Mucosa of stomach (tissue), 1 donor: Measurements from ENCODE around the gene RHD.
"Not testable (repeated sequence)": the region's sequence is repeated elsewhere in the genome, so short reads cannot be mapped to it uniquely, and the experiment has no call there.

ENCODE experiments used
- H3K27me3 ChIP-seq: one replicate; pipeline ENCODE4 v1.7.0; 2013; ENCODE audit warnings: mild to moderate bottlenecking, low read length; ENCODE audit not compliant: control insufficient read depth, insufficient read depth
- H3K36me3 ChIP-seq: one replicate; pipeline ENCODE4 v1.7.0; 2013; ENCODE audit warnings: low read length; ENCODE audit not compliant: control insufficient read depth, insufficient read depth
- H3K4me1 ChIP-seq: one replicate; pipeline ENCODE4 v1.7.0; 2013; ENCODE audit warnings: mild to moderate bottlenecking, low read length; ENCODE audit not compliant: control insufficient read depth, insufficient read depth
- H3K4me3 ChIP-seq: one replicate; pipeline ENCODE4 v1.7.0; 2013; ENCODE audit warnings: low read length
- H3K9ac ChIP-seq: one replicate; pipeline ENCODE4 v1.7.0; 2013; ENCODE audit warnings: mild to moderate bottlenecking, low read length, moderate library complexity
- H3K9me3 ChIP-seq: one replicate; pipeline ENCODE4 v1.7.0; 2013; ENCODE audit warnings: mild to moderate bottlenecking, low read length, moderate library complexity; ENCODE audit not compliant: control insufficient read depth
- donor health status: Pancreatic carcinoma.

The RHD gene

GRCh38 chr1:25267288-25268142, 4.8 kb upstream of the RHD start:
- H3K4me1 ChIP-seq, H3K27me3 ChIP-seq, H3K36me3 ChIP-seq, H3K9me3 ChIP-seq: not testable (repeated sequence)
- H3K9ac ChIP-seq, result peak overlapping the region; percentile 34
- H3K4me3 ChIP-seq, result peak overlapping the region; percentile 19

- not testable (repeated sequence) for H3K27me3 ChIP-seq, H3K9me3 ChIP-seq, H3K4me3 ChIP-seq, H3K4me1 ChIP-seq, H3K36me3 ChIP-seq
- H3K9ac ChIP-seq, result peak overlapping the region; percentile 34
These were observed 4.1 kb upstream of the RHD start for GRCh38 chr1:25268143-25268760.

- not testable (repeated sequence) for H3K36me3 ChIP-seq, H3K4me3 ChIP-seq, H3K9ac ChIP-seq, H3K4me1 ChIP-seq, H3K9me3 ChIP-seq, H3K27me3 ChIP-seq
These were observed 3.3 kb downstream of the RHD start for GRCh38 chr1:25275648-25276047.

- not testable (repeated sequence) for H3K9me3 ChIP-seq, H3K9ac ChIP-seq, H3K36me3 ChIP-seq, H3K27me3 ChIP-seq, H3K4me3 ChIP-seq, H3K4me1 ChIP-seq
These were observed 5.0 kb downstream of the RHD start for GRCh38 chr1:25277295-25277694.

- H3K27me3 ChIP-seq, H3K4me3 ChIP-seq, H3K9ac ChIP-seq, H3K9me3 ChIP-seq, H3K36me3 ChIP-seq, H3K4me1 ChIP-seq: not testable (repeated sequence)
These were observed 6.0 kb downstream of the RHD start for GRCh38 chr1:25278358-25278757.

- H3K4me1 ChIP-seq, H3K36me3 ChIP-seq, H3K27me3 ChIP-seq, H3K9ac ChIP-seq, H3K9me3 ChIP-seq, H3K4me3 ChIP-seq: not testable (repeated sequence)
These were observed 6.5 kb downstream of the RHD start for GRCh38 chr1:25278790-25279189.

- not testable (repeated sequence) for H3K9ac ChIP-seq, H3K9me3 ChIP-seq, H3K27me3 ChIP-seq, H3K4me3 ChIP-seq, H3K4me1 ChIP-seq, H3K36me3 ChIP-seq
These were observed 7.4 kb downstream of the RHD start for GRCh38 chr1:25279693-25280111.

- not testable (repeated sequence) for H3K9ac ChIP-seq, H3K4me1 ChIP-seq, H3K27me3 ChIP-seq, H3K4me3 ChIP-seq, H3K9me3 ChIP-seq, H3K36me3 ChIP-seq
These were observed 13.6 kb downstream of the RHD start for GRCh38 chr1:25285862-25286261.

GRCh38 chr1:25287164-25287563, 14.9 kb downstream of the RHD start:
- H3K4me1 ChIP-seq, H3K9me3 ChIP-seq: not testable (repeated sequence)

GRCh38 chr1:25288573-25289101, 16.3 kb downstream of the RHD start:
- H3K4me1 ChIP-seq, H3K9ac ChIP-seq, H3K27me3 ChIP-seq, H3K4me3 ChIP-seq, H3K36me3 ChIP-seq, H3K9me3 ChIP-seq: not testable (repeated sequence)

More at GRCh38 chr1:25287164-25287563, 14.9 kb downstream of the RHD start:
- not testable (repeated sequence) for H3K36me3 ChIP-seq, H3K27me3 ChIP-seq, H3K4me3 ChIP-seq, H3K9ac ChIP-seq

GRCh38 chr1:25290043-25290442, 17.7 kb downstream of the RHD start:
- not testable (repeated sequence) for H3K9ac ChIP-seq, H3K4me3 ChIP-seq, H3K36me3 ChIP-seq, H3K27me3 ChIP-seq, H3K9me3 ChIP-seq, H3K4me1 ChIP-seq

GRCh38 chr1:25293426-25293825, 21.1 kb downstream of the RHD start:
- H3K36me3 ChIP-seq, H3K27me3 ChIP-seq, H3K9ac ChIP-seq, H3K4me3 ChIP-seq, H3K4me1 ChIP-seq, H3K9me3 ChIP-seq: not testable (repeated sequence)
